K562 (cell line): ENCODE results near the gene PIM3. TPM values are rescaled to one million over a fixed set of nuclear protein-coding genes. Genes with fewer than 3 reads are reported as not detected.

Source experiments
- ATAC-seq: fragments of 200-7000 bp; cut with Tn5 transposase; 3 replicates; pipeline ENCODE4 v1.9.1; 2020; ENCODE audit warnings: moderate library complexity
- BruUV-seq: library from RNA; stranded (reverse); fragments of 400-500 nt; replicated peaks from 2 replicates; lab custom pipeline; 2021; lab: Mats Ljungman, UMichigan
- CTCF ChIA-PET: fragments of 300-600 bp; formaldehyde crosslinking; extraction: SDS; loops from one replicate; lab custom pipeline; 2021; ENCODE audit warnings: low intra/inter-chr PET ratio; lab: Yijun Ruan, JAX
- POLR2A ChIA-PET: fragments of 300-600, 350-650 bp; sonication (Branson Sonifier 250); formaldehyde crosslinking; extraction: SDS; loops from one replicate; lab custom pipeline; 2021; ENCODE audit warnings: antibody characterized with exemption, inconsistent platforms; lab: Yijun Ruan, JAX
- DNase-seq, 4 experiments: peaks; one replicate each; pipeline versions ENCODE4 v3.0.0 to v3.0.0-alpha.2; 2011 to 2018; ENCODE audit warnings: low spot score in 3 of 4, mixed read lengths in 3 of 4; ENCODE audit errors: extremely low read depth in 1 of 4
- FAIRE-seq: peaks from 2 replicates; lab custom pipeline; 2011; peaks lifted over from hg19 to GRCh38; lab: Jason Lieb, UNC
- H2AFZ ChIP-seq: 2 replicates; pipeline ENCODE4 v1.6.0; 2011; ENCODE audit warnings: low read depth, low read length, control low read depth, inconsistent platforms
- H3K27ac ChIP-seq: fragments of 200-600 bp; 3 replicates; pipeline ENCODE4 v1.8.0; 2011; ENCODE audit warnings: low read depth, mild to moderate bottlenecking, control low read depth, inconsistent platforms, low read length, moderate library complexity, mixed read lengths; ENCODE audit errors: extremely low read depth
- H3K27me3 ChIP-seq, 2 experiments: fragments of 300-600 bp in 1 of 2; 2 replicates in 1 of 2; 3 replicates in 1 of 2; pipeline versions ENCODE4 v1.6.0 to v1.8.0; 2011; ENCODE audit warnings: inconsistent platforms in 2 of 2, low read length in 2 of 2, mild to moderate bottlenecking in 1 of 2, mixed read lengths in 1 of 2, moderate library complexity in 1 of 2; ENCODE audit not compliant: control insufficient read depth in 2 of 2, insufficient read depth in 2 of 2
- H3K36me3 ChIP-seq: fragments of 300-600 bp; 3 replicates; pipeline ENCODE4 v1.8.0; 2011; ENCODE audit warnings: mild to moderate bottlenecking, low read length, inconsistent platforms; ENCODE audit not compliant: control insufficient read depth, insufficient read depth
- H3K4me1 ChIP-seq, 2 experiments: fragments of 200-600 bp in 1 of 2; replicated peaks in 1 of 2; 2 replicates in 1 of 2; 3 replicates in 1 of 2; pipeline versions ENCODE4 v1.5.1 to v1.8.0; 2011; ENCODE audit warnings: inconsistent platforms in 2 of 2, low read length in 2 of 2, mild to moderate bottlenecking in 1 of 2, mixed read lengths in 1 of 2, moderate library complexity in 1 of 2; ENCODE audit not compliant: control insufficient read depth in 2 of 2, insufficient read depth in 2 of 2
- H3K4me2 ChIP-seq: 2 replicates; pipeline ENCODE4 v1.6.1; 2011; ENCODE audit warnings: low read length, control low read depth, inconsistent platforms, mixed read lengths; ENCODE audit not compliant: insufficient read depth
- H3K4me3 ChIP-seq: fragments of 200-600 bp; sonication (generic), shearing (Covaris generic); 2 replicates; pipeline ENCODE4 v1.5.1; 2016; ENCODE audit warnings: control low read depth, inconsistent platforms
- H3K79me2 ChIP-seq: fragments of 200-600 bp; 3 replicates; pipeline ENCODE4 v1.8.0; 2011; ENCODE audit warnings: low read length, inconsistent platforms; ENCODE audit not compliant: control insufficient read depth, insufficient read depth
- H3K9ac ChIP-seq, 2 experiments: 2 replicates each; pipeline versions ENCODE4 v1.6.0 to v1.6.1; 2011; ENCODE audit warnings: low read depth in 2 of 2, low read length in 2 of 2, control low read depth in 1 of 2, inconsistent platforms in 1 of 2, mild to moderate bottlenecking in 1 of 2, mixed read lengths in 1 of 2; ENCODE audit not compliant: insufficient read depth in 1 of 2
- H3K9me1 ChIP-seq: one replicate; pipeline ENCODE4 v1.6.0; 2011; ENCODE audit warnings: inconsistent platforms, mild to moderate bottlenecking, low read length, moderate library complexity; ENCODE audit not compliant: control insufficient read depth, insufficient read depth
- H3K9me3 ChIP-seq: replicated peaks from 2 replicates; pipeline ENCODE4 v1.5.1; 2011; ENCODE audit warnings: low read depth, low read length, inconsistent platforms; ENCODE audit not compliant: control insufficient read depth, insufficient read depth
- H4K20me1 ChIP-seq: replicated peaks from 2 replicates; pipeline ENCODE4 v1.6.1; 2011; ENCODE audit warnings: low read length, inconsistent platforms, mixed read lengths; ENCODE audit not compliant: control insufficient read depth, insufficient read depth
- ATF6 ChIP-seq: sonication (generic); formaldehyde crosslinking; IDR thresholded peaks from 2 replicates; pipeline ENCODE4 v1.4.0; 2020; ENCODE audit warnings: mild to moderate bottlenecking, missing genetic modification reagents
- BRF2 ChIP-seq: IDR thresholded peaks from 3 replicates; pipeline ENCODE4 v1.6.1; 2011; ENCODE audit warnings: borderline replicate concordance, mild to moderate bottlenecking; ENCODE audit not compliant: insufficient read length, insufficient read depth
- DEAF1 ChIP-seq: fragments of 450-650 bp; formaldehyde crosslinking; IDR thresholded peaks from 2 replicates; pipeline ENCODE4 v1.4.0; 2020; ENCODE audit warnings: mild to moderate bottlenecking, moderate library complexity
- E2F6 ChIP-seq, 2 experiments: IDR thresholded peaks; 2 replicates each; pipeline ENCODE4 v1.6.1; 2011; ENCODE audit warnings: borderline replicate concordance in 1 of 2, control low read depth in 1 of 2, low read depth in 1 of 2, low read length in 1 of 2, mild to moderate bottlenecking in 1 of 2, mixed read lengths in 1 of 2, moderate library complexity in 1 of 2; ENCODE audit not compliant: insufficient read depth in 1 of 2, insufficient read length in 1 of 2, poor library complexity in 1 of 2, severe bottlenecking in 1 of 2; ENCODE audit errors: extremely low read depth in 1 of 2
- EGR1 ChIP-seq: fragments of 450-650 bp; conservative IDR thresholded peaks from 2 replicates; pipeline ENCODE4 v1.6.1; 2017; ENCODE audit warnings: mild to moderate bottlenecking
- NCOA4 ChIP-seq: fragments of 450-650 bp; IDR thresholded peaks from 2 replicates; pipeline ENCODE4 v1.6.1; 2018; ENCODE audit warnings: mild to moderate bottlenecking; ENCODE audit not compliant: partially characterized antibody
- RAD21 ChIP-seq, 2 experiments: fragments of 250-450 bp in 1 of 2; fragments of 450-650 bp in 1 of 2; sonication (Bioruptor Pico) in 1 of 2; formaldehyde crosslinking in 1 of 2; IDR thresholded peaks in 1 of 2; conservative IDR thresholded peaks in 1 of 2; 2 replicates each; pipeline versions ENCODE4 v1.4.0 to v1.8.0; 2020 to 2022; ENCODE audit warnings: mild to moderate bottlenecking in 2 of 2, moderate library complexity in 1 of 2
- RBM25 ChIP-seq: fragments of 200-400 bp; formaldehyde crosslinking; IDR thresholded peaks from 2 replicates; pipeline ENCODE4 v1.6.1; 2018; ENCODE audit warnings: low read length, low read depth, moderate library complexity; ENCODE audit not compliant: severe bottlenecking
- SOX6 ChIP-seq: fragments of 450-650 bp; IDR thresholded peaks from 2 replicates; pipeline ENCODE4 v1.6.1; 2014; ENCODE audit warnings: mild to moderate bottlenecking
- WGBS: fragments of 100-300 bp; shearing (Covaris generic); methylation state at CpG from one replicate; pipeline ENCODE4 v1.1.6; 2016; ENCODE audit warnings: low coverage, mixed read lengths; ENCODE audit not compliant: insufficient coverage; ENCODE audit errors: missing lambda C conversion rate; 5-methylcytosine and 5-hydroxymethylcytosine counted together
- in situ Hi-C: fragments of 300-500 bp; cut with MboI; formaldehyde crosslinking; loops from 4 replicates; pipeline ENCODE4 v1.15.0; 2018; ENCODE audit warnings: inconsistent platforms, mixed read lengths
- intact Hi-C: fragments of 100-400 bp; cut with micrococcal nuclease; formaldehyde crosslinking; loops from 2 replicates; pipeline ENCODE4 v1.14.2; 2022
- polyA plus RNA-seq, 8 experiments: library from polyadenylated mRNA; depleted of rRNA in 4 of 8; stranded (reverse) in 5 of 8; unstranded in 3 of 8; fragments of >200 nt; fragmentation: Nextera tagmentation in 2 of 8; fragmentation: Illumina TruSeq in 1 of 8; extraction: Ambion mirVana in 2 of 8; extraction: Trizol in 1 of 8; gene quantifications; 2 replicates each; pipeline versions ENCODE4 v1.2.1 to v1.2.3, GENCODE V29; 2011 to 2014; ENCODE audit warnings: inconsistent platforms in 1 of 8, missing spikeins in 1 of 8
- total RNA-seq, 7 experiments: library from RNA; depleted of rRNA in 6 of 7; stranded (reverse); fragments of >200 nt in 6 of 7; fragmentation: Illumina TruSeq in 2 of 7; extraction: Trizol in 2 of 7; gene quantifications; 2 replicates each; pipeline versions ENCODE4 v1.2.1 to v1.2.3, GENCODE V29; 2011 to 2021; ENCODE audit warnings: low replicate concordance in 1 of 7
- TF ChIP-seq, protein P1 (sequence below): sonication (generic); IDR thresholded peaks from 2 replicates; pipeline ENCODE4 v1.6.1; 2016

Gene PIM3
- total and polyA plus RNA-seq, 9 of the 15 experiments (the other 6 are each of a cell fraction or from before 2014, with no cell fraction given), result 0.24 to 40.5 (median 5.3) TPM

GRCh38 chr22:49977578-49977977 lies 17.0 kb downstream of the PIM3 start (continued):
- TF ChIP-seq BRF2 (no peak), ATF6 (no peak), NCOA4 (no peak)

DNA sequence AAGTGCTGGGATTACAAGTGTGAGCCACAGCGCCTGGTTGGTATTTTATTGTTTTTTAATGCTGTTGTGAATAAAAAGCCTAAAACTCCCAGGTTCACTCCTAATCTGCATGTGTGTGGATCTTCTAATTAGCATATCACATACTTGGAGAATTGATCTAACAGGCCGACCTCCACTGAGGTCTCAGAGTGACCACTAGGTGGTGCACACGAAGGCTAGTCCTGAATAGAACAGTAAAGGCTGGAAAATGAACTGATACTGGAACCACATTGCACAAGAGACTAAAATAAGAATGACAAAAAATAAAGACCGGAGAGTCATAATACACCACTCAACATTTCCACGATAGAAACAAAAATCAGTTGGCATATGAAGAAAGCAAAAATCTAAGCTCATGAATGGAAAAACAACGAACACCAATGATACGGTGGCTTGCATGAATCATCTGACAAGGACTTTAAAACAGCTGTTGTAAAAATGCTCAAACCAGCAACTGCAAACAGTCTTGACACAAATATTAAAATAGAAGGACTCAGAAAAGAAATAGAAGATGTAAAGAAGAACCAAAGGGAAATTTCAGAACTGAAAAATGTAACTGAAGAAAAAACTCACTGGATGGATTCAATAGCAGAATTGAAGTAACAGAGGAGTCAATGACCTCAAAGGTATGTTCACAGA lies 19.2 kb downstream of the PIM3 start:
- peaks cover 5 to 13% of the 10 kb centered on the region in 2 experiments; a peak in 4 of 5 replicates for H3K4me1 ChIP-seq
- POLR2A ChIA-PET, result interaction anchor here (1.4 kb wide), 1 partner anchor 9 kb away, joined by 4 read pairs; no protein-coding TSS in a partner anchor
- FAIRE-seq, result peak; percentile 83
- TF ChIP-seq RAD21 (CRISPR knock-in tag; conservative IDR thresholded peaks at IDR 0.05 in 1 of 2, IDR thresholded peaks at IDR 0.05 in 1 of 2) (peak in 1 of 2 experiments; percentile 20; a peak in 1 of 4 replicates), DEAF1 (CRISPR knock-in tag) (no peak), RBM25 (no peak), E2F6 (IDR thresholded peaks at IDR 0.05; ENCODE audit: borderline replicate concordance in 1 of 2, extremely low read depth in 1 of 2, insufficient read depth in 1 of 2, insufficient read length in 1 of 2, low read depth in 1 of 2, low read length in 1 of 2, poor library complexity in 1 of 2, severe bottlenecking in 1 of 2) (no peak), EGR1 (no peak), SOX6 (no peak)
- TF ChIP-seq, protein P1, sequence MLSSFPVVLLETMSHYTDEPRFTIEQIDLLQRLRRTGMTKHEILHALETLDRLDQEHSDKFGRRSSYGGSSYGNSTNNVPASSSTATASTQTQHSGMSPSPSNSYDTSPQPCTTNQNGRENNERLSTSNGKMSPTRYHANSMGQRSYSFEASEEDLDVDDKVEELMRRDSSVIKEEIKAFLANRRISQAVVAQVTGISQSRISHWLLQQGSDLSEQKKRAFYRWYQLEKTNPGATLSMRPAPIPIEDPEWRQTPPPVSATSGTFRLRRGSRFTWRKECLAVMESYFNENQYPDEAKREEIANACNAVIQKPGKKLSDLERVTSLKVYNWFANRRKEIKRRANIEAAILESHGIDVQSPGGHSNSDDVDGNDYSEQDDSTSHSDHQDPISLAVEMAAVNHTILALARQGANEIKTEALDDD, result no peak

More for the DNA sequence above, 19.2 kb downstream of the PIM3 start:
- Histone ChIP-seq H3K9ac (no peak overlapping the region), H3K27me3 (no peaks in the 10 kb centered on the region; a peak in 1 of 5 replicates), H3K9me3 (no peaks in the 10 kb centered on the region), H3K36me3 (no peaks in the 10 kb centered on the region), H3K4me2 (no peak overlapping the region), H3K4me3 (no peak overlapping the region), H2AFZ (no peak overlapping the region), H3K27ac (no peak overlapping the region), H3K79me2 (no peaks in the 10 kb centered on the region), H3K9me1 (no peaks in the 10 kb centered on the region), H4K20me1 (no peaks in the 10 kb centered on the region)
- CTCF ChIA-PET, result interaction anchor here (0.5 kb wide), 1 partner anchor 11 kb away, joined by 3 read pairs; no protein-coding TSS in a partner anchor
- BruUV-seq, result no TSS peak
- in situ Hi-C loops, result no loop called here
- WGBS, result 35% methylated on average over 6 of the region's 7 CpGs
- ATAC-seq (peak; percentile 84), DNase-seq (peak; percentile 45 to 67 (median 46))
- intact Hi-C loops, result no loop called here
